GM21390 (cell line): ENCODE results near the gene PLD2.
A peak's percentile ranks its signal among the peaks of the same experiment; 100 is the strongest.

Source experiments
- ATAC-seq: cut with Tn5 transposase; IDR thresholded peaks from one replicate; pipeline ENCODE4 v1.9.1; 2021; ENCODE audit not compliant: unreplicated experiment

Gene PLD2

DNA sequence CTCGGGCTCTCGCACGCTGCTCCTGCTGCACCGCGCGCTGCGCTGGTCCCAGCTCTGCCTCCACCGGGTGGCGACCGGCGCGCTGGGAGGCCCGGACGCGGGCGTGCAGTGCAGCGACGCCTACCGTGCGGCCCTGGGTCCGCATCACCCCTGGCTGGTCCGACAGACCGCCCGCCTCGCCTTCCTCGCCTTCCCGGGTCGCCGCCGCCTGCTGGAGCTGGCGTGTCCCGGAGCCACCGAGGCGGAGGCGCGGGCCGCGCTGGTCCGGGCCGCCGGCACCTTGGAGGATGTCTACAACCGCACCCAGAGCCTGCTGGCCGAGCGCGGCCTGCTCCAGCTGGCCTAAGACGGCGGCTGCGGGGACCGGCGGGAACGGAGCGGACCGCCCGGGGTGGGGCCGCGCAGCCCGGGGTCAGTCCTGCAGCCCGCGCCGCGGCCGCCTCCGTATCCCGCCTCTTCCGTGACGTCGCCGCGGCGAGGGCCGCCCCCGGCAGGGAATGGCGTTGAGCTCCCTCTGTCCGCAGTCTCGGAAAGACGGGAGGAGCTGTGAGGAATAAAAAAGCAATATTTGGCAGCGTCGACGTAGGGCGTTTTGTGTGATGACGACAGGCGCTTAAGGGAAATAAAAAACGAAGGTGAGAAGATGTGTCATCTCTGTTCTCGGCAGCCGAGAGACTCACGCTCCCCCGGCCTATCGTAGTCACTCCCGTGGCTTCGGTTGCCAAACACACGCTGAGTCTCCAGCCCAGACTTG, 16.8 kb upstream of the PLD2 start:
- peak; percentile 87 for ATAC-seq

DNA sequence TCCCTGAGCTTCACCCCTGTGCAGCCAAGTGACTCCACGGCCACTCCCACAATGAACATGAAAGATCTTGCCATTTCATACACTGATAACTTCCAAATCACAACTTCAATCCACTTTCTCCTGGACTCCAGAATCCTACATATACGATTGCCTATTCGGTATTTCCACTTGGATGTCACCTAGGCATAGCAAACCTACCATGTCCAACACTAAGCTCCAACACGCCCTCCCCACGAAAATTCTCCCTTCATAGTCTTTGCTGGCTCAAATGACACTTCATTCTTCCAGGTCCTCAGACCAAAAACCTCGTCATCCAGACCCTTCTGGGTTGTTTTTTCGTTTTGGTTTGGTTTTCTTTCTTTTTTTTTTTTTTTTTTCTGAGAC, 16.3 kb upstream of the PLD2 start:
- ATAC-seq = no peak

DNA sequence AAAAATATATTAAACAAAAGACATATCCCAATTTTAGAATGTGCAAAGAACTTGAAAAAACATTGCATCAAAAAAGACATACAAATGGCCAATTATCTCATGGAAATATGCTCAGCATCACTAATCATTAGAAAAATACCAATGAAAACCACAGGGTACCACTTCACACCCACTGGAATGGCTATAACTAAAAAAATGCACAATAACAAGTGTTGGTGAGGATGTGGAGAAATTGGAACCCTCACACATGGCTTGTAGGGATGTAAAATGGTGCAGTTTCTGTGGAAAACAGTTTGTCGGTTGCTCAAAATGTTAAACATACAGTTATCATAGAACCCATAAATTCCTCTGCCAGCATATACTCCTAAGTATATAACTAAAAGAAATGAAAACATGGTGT, 11.8 kb upstream of the PLD2 start:
- ATAC-seq = no peak

DNA sequence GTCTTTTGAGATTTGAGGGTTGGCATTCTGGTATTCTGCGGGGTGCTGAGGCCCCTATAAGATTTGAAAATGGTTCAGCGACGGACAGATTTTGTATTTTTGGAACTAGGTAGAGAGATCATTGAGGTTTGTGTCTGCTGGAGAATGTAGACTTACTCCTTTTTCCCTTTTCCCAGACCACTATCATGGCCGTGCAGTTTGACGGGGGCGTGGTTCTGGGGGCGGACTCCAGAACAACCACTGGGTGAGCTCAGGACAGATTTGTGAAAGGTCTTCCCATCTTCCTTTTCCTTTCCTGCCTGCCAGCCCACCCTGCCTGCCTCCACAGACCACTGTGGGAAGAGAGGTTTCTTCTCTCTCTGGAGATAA, 10.4 kb upstream of the PLD2 start:
- no peak for ATAC-seq

DNA sequence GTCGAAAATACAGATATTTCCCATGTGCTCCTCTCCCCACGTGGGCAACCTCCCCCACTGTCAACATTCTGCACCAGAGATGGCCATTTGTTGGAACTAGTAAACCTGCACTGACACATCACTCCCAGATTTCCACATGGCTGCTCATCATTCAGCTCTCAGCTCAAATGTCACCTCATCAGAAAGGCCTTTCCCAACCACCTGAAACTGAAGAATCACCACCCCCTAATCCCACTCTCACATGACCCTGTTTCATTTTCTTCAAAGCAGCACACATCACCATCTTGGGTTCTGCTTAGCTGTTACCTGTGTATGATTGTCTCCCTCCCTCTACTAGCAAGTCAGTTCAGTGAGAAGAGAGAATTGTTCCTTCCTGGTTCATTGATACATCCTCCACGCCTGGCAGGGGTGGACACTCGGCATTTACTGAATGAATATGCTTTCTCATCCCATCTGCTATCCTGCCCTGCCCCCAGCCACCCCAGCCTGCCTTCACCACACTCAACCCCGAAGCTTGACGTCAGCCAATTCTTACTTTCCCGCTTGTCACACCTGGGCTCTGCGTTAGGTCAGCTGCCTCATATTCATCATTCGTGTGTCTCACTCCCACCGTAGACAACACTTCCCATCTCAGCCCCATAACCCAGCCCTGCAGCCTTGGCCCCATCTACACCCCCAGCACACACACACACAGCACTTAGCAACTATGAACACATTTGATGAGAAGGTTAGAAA, 6.3 kb upstream of the PLD2 start:
- ATAC-seq = no peak

DNA sequence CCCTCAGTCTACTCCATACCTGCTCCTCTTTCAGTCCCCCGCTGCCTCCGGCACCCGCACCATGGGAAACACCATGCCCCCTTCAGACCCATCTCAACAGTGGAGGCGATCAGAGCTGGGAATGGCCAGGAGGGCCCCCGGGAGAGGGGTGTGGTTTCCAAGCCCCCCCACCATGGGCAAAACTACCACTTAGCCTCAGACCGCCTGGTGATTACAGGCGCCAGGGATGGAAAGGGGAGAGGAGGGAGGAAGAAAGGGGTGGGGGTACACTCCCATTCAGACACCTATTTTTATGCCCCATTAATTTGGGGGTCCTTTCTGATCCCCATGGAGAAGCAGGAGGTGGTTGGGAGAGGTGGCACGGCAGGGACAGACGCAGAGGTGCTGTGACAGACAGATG, 4.7 kb upstream of the PLD2 start, which contains the start of gene C17orf114:
C17orf114 (minus strand) TSS at position 101 of the 400 bp plus-strand sequence.
- ATAC-seq = no peak

DNA sequence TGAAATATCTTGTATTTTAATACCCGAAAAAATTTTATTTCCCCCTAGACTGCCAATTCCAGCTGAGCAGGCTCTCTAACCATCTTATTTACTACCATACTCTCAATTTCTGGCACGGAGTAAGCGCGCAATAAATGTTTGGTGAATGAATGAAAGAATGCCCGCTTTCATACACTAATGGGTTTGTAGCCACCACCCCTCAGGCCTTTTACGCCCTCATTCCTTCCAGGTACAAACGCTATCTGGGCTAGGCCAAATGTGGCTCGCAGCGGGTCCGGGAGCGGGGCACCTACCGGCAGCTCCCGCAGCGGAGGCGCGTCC, 536 bp upstream of the PLD2 start:
- no peak for ATAC-seq

DNA sequence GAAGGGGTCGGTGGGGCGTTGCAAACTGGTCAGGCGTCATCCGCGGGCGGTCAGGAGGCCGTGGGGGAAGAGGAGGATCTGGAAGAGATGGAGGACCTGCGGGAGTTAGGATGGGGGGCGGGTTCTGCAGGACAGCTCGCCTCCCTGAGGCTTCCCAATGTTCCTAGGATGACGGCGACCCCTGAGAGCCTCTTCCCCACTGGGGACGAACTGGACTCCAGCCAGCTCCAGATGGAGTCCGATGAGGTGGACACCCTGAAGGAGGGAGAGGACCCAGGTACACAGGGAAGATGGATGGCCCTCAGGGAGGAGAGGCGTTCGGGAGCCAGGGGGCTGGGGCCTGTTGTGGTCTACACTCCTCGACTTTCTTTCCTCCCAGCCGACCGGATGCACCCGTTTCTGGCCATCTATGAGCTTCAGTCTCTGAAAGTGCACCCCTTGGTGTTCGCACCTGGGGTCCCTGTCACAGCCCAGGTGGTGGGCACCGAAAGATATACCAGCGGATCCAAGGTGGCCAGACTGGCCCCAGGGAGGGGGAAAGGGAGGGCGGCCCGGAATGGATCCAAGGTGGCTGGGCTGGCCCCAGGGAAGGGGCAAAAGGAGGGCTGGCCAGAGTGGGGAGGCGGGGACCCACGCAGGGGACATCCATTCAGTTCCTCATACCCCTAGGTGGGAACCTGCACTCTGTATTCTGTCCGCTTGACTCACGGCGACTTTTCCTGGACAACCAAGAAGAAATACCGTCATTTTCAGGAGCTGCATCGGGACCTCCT, 839 bp downstream of the PLD2 start:
- no peak for ATAC-seq

DNA sequence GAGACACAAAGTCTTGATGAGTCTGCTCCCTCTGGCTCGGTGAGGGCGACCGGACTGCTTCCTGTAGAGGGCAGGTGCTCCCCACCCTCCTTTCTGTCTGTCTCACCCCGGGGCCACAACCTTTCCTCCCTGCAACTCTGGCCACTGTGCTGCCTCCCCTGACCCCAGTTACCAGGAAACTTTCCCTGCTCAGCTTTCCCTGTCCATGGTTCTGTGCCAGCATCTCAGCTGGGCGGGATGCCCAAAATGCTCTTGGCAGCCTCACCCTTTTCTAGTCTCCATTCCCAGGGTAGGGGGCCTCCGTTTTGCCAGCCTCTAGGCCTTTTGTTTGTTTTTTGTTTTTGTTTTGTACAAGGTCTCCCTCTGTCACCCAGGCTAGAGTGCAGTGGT, 1.4 kb downstream of the PLD2 start:
- ATAC-seq = no peak

DNA sequence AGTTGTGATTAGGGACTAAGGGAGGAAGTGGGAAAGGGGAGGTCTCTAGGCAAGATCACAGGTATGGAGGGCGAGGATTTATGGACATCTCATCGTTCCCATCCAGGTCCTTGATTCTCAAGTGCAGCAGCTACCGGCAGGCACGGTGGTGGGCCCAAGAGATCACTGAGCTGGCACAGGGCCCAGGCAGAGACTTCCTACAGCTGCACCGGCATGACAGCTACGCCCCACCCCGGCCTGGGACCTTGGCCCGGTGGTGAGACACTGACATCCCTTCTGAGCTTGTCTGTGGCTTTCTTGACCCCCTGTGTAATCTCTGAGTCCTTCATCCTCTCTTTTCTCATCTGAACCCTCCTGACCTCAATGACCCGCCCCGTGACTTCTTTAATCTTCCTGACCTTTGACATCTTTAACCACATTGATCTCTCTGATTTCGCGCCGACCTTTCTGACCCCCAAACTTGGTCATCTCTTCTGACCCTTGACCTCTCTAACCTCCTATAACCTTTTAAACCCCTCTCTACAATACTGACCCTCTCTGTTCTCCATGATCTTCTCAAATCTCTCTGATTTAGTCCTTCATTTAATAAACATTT, 3.8 kb downstream of the PLD2 start:
- no peak for ATAC-seq

DNA sequence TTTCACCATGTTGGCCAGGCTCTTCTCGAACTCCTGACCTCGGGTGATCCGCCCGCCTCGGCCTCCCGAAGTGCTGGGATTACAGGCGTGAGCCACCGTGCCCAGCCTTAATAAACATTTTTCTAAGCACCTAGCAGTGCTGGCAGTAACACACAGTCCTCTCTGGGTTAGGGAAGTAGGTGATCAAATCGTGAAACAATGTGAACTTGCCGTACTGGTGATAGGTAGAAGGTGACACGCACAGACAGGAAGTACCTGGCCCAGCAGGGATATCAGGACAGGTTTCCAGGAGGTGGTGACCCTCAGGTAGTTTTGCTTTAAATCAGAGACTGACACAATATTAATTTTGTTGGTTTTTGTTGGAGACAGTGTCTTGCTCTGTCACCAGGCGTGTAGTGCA, 4.5 kb downstream of the PLD2 start:
- ATAC-seq = no peak

DNA sequence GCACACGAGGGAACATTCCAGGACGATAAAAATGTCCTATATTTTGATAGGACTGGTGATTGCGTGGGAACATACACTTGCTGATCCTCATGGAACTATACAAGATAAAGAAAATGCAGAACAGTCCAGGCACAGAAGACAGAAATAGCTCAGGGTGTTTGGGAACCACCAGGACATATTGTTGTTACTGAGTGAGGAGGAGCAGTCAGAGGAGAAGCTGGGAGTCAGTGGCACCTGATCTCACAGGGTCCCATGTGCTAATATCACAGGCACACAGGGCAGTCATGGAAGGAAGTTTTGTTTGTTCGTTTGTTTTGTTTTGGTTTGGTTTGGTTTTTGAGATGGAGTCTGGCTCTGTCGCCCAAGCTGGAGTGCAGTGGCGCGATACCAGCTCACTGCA, 5.7 kb downstream of the PLD2 start:
- ATAC-seq = no peak

DNA sequence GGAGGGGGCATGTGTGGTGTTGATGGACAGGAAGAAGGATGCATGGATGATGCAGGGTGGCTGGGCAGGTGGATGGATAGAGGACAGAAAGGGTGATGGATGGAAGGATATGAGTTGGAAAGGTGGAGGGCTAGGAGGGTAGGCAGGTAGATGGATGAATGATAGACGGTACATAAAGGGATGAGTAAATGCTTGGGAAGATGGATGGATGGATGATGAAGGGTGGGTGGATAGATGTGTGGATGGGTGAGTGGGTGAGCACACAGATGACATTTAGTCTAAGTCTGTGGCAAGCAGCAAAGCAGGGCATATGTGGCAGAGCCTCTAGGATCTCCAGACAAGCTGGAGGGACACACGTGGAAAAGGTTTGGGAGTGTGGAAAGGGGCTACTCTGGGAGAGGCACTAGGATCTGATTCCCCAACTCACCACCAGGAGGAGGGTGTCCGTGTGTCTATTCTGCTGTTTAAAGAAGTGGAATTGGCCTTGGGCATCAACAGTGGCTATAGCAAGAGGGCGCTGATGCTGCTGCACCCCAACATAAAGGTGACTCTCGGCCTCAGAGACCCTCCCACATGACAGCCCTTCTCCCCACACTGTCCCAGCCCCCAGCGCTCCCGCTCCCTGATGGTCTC, 8.2 kb downstream of the PLD2 start:
- ATAC-seq = no peak

DNA sequence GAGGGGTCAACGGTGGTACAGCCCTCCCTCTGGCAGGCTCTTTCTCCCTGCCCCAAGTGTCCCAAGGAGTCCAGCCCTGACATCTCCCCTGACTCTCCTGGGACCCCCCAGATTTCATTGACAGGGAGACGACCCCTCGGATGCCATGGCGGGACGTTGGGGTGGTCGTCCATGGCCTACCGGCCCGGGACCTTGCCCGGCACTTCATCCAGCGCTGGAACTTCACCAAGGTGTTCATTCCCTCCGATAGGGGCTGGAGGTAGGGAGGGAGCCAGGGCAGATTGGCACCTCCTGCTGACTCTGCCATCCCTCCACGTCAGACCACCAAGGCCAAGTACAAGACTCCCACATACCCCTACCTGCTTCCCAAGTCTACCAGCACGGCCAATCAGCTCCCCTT, 9.9 kb downstream of the PLD2 start:
- ATAC-seq = no peak

DNA sequence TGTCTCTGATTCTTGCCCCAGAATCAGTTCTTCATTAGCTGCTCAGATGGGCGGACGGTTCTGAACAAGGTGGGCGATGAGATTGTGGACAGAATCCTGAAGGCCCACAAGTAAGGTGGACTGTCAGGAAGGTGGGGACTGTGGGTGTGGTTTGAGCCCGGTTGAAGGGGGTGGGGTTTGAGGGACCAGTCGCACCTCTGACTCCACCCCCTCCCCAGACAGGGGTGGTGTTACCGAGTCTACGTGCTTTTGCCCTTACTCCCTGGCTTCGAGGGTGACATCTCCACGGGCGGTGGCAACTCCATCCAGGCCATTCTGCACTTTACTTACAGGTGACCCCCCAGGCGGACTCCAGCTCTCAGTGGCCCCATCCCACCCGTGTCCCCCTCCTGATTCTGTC, 11.3 kb downstream of the PLD2 start:
- ATAC-seq = no peak

DNA sequence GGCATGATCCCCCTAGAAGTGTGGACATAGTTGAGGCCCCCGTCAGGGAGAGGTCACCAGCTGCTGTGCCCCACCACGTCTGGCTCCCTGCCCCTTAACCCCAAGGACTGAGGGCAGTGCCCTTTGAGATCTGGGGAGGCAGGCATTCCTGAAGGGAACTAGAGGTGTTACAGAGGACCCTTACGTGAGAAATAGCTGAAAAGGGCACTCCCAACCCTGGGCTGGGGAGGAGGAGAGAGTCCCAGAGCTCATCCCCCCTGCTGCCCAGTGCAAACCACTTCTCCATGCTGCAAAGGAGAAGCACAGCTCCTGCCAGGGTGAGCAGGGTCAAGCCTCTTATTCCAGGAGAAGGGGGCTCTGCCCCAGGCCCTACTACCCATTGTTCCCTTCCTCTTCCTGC, 15.9 kb downstream of the PLD2 start:
- no peak for ATAC-seq

DNA sequence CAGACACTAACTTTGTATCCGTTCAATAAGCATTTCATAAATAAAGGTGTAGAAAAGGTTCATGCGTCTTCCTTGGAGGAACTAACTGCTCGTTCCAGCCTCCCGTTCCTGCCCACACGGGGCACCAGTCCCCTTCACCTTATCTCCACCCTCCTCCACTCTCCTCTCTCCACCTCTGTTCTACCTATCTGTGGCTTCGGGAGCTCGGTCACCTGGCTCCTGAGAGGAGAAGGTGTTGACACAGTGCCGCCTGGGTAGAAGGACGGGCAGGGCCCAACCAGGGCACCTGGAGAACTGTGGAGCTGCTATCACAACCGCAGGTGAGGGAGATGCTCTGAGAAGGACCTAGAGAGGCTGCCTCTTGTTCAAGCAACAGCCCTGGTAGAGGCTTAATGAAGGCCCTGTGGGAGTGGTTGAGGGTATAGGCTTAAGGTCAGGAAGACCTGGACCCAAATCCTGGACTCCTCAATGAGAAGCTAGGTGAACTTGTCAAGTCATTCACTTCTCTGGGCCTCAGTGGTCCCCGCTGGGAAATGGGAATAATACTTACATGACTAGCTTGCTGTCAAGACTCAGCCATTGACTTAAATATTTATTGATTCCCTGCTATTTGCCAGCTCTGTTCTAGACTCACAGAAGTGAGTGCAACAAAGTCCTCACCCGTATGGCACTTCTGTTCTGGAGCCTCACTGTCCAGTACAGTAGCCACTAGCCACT, 16.6 kb downstream of the PLD2 start:
- no peak for ATAC-seq

DNA sequence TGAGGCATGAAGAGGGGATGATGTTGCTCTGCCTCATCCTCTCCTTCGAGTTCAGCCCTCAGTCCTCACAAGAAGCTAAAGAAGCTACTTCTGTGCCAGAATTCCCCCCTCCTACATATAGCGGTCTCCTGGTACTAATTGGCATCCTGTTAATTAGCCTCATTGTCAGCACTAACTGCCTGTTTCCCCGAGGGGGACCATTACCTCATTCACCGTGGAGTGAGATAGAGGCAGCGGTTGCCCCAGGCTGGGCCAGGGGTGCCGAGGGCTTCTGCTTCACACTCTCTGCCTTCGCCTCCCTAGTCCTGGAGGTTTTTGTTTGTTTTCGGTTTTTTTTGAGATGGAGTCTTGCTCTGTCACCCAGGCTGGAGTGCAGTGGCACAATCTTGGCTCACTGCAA, 20.4 kb downstream of the PLD2 start:
- ATAC-seq = no peak

DNA sequence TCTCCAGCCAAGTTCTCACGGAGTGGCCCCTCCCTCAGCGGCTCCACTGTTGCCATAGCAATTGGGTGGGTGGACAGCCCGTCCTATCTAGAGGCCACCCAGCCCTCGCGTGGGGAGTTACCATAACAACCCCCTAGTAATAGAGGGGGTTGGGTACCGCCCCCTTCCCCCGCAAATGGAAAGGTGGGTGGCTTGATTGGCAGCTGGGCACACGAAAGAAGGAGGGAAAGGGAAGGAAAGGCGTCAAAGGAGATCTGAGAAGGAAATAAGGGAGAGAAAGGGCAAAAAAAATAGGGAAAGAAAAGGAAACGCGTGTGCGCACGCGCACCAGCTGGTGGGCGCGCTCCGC, 25.9 kb downstream of the PLD2 start:
- peak; percentile 13 for ATAC-seq

DNA sequence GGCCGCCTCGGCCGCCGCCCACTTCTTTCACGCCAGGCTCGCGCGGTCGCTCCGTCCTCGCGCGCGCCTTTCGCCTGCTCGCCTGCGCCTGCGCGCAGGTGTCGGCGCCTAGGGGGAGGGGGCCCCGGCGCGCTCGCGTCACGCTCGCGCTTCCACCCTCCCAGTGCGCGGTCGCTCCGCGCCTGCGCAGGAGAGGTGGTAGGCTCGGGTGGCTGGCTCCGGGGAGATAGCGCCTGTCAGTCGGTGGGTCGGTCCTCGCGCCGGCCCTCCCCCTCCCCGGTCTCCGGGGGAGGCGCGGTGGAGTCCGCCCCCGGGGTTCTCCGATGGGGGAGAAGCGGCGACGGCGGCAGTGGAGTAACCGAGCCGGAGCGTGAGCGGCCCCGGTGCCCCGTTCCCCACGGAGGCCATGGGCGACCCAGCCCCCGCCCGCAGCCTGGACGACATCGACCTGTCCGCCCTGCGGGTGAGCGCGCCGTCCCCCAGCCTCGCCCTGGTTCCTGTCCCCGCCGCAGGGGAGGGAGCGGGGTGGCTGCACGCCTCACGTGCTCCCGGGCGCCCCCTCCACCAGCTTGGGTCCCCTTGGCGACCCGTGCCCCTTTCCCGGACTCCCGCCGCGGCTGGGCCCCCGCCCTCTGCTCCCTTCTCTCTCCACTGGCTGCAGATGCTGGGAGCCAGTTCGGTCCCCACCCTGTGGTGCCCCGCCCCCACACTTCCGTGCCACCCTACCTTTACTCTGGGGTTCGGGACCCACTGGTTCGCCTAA, 26.4 kb downstream of the PLD2 start, which contains the start of gene MINK1:
MINK1 (plus strand) TSS at position 163 of the 763 bp plus-strand sequence; CDS start at position 407, 244 bp downstream.
- ATAC-seq = peak; percentile 80
